NOMO-1 treated with dmso at 0.1 percent for 144 hours (cell line): ENCODE results near the gene DYNLRB2.

Source experiments
- DNase-seq: peaks from one replicate; lab custom pipeline; 2025; ENCODE audit not compliant: unreplicated experiment; lab: John Stamatoyannopoulos, UW

The DYNLRB2 gene

DNA sequence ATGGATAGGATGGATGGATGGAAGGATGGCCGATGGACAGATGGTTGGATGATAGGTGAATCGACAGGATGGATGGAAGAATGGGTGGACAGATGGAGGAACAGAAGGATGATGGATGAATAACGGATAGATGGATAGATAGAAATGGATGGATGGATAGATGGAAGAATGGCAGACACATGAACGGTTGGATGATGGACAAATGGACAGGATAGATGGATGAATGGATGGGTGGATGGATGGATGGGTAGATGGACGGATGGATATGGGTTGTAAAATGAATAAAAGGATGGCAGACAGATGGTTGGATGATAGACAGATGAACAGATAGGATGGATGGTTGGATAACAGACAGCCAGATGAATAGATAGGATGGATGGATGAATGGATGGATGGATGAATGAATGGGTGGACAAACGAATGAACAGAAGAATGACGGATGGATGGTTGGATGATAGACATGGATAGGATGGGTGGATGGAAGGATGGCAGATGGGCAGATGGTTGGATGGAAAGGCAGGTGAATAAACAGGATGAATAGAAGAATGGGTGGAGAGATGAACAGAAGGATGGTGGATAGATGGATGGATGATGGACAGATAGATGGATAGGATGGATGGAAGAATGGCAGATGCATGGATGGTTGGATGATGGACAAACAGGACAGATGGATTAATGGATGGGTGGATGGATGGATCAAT is 55.9 kb downstream of the DYNLRB2 start:
- no peak for DNase-seq

DNA sequence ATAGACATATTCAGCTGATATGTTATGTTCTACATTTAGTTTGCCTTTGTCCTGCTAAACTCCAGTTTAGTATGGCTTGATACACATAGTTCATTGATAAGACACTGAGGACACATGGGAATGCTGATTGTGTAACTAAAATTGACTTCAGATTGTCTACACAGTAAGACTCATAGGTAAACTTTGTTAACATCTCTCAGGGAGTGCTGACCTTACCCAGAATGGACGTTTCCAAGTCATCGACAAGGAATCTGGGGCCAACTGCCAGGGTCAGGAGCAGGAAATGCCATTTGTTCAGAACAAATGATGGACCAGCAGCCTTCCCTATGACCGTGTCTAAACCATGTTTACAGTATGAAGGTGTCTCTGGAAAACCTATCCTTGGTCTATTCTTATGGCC is 58.7 kb downstream of the DYNLRB2 start:
- no peak for DNase-seq
